DND-41 (cell line): ENCODE data around the gene PSD2.

Experiments
- ATAC-seq: fragments of 200-7000 bp; cut with Tn5 transposase; 3 replicates; pipeline ENCODE4 v1.9.1; 2021; ENCODE audit warnings: low read depth; ENCODE audit not compliant: insufficient read depth
- DNase-seq: peaks from one replicate; pipeline ENCODE4 v3.0.0-alpha.2; 2020
- H2AFZ ChIP-seq: 2 replicates; pipeline ENCODE4 v1.6.0; 2012; ENCODE audit warnings: low read depth, low read length
- H3K27ac ChIP-seq: 2 replicates; pipeline ENCODE4 v1.5.1; 2012; ENCODE audit warnings: low read length, inconsistent platforms
- H3K27me3 ChIP-seq: fragments of 200-600 bp; sonication (generic); 2 replicates; pipeline ENCODE4 v1.6.0; 2012; ENCODE audit warnings: low read length, mild to moderate bottlenecking, inconsistent platforms; ENCODE audit not compliant: insufficient read depth, poor library complexity
- H3K36me3 ChIP-seq: 2 replicates; pipeline ENCODE4 v1.5.1; 2012; ENCODE audit warnings: low read length, inconsistent platforms; ENCODE audit not compliant: insufficient read depth
- H3K4me1 ChIP-seq: 2 replicates; pipeline ENCODE4 v1.5.1; 2012; ENCODE audit warnings: mild to moderate bottlenecking, low read length; ENCODE audit not compliant: insufficient read depth
- H3K4me2 ChIP-seq: 2 replicates; pipeline ENCODE4 v1.6.0; 2012; ENCODE audit warnings: mild to moderate bottlenecking, moderate library complexity, low read length, inconsistent platforms; ENCODE audit not compliant: insufficient read depth
- H3K4me3 ChIP-seq, 2 experiments: fragments of 200-600 bp in 1 of 2; shearing (Covaris generic) in 1 of 2; 2 replicates each; pipeline ENCODE4 v1.5.1; 2012 to 2016; ENCODE audit warnings: inconsistent platforms in 2 of 2, low read length in 2 of 2, mild to moderate bottlenecking in 2 of 2, low read depth in 1 of 2, moderate library complexity in 1 of 2
- H3K79me2 ChIP-seq: 2 replicates; pipeline ENCODE4 v1.6.0; 2012; ENCODE audit warnings: low read length, inconsistent platforms; ENCODE audit not compliant: insufficient read depth
- H3K9ac ChIP-seq: 2 replicates; pipeline ENCODE4 v1.6.0; 2012; ENCODE audit warnings: low read depth, mild to moderate bottlenecking, inconsistent platforms, low read length, moderate library complexity
- H3K9me3 ChIP-seq: 2 replicates; pipeline ENCODE4 v1.5.1; 2012; ENCODE audit warnings: low read length, moderate library complexity, mild to moderate bottlenecking, inconsistent platforms; ENCODE audit not compliant: insufficient read depth, severe bottlenecking
- H4K20me1 ChIP-seq: 2 replicates; pipeline ENCODE4 v1.6.0; 2012; ENCODE audit warnings: low read length; ENCODE audit not compliant: insufficient read depth
- CTCF ChIP-seq: IDR thresholded peaks from 2 replicates; pipeline ENCODE4 v1.5.1; 2012; ENCODE audit warnings: borderline replicate concordance, low read length, moderate library complexity, mild to moderate bottlenecking; ENCODE audit not compliant: poor library complexity, severe bottlenecking; ENCODE audit errors: extremely low read depth
- EZH2 ChIP-seq: IDR thresholded peaks from 3 replicates; pipeline ENCODE4 v1.6.1; 2012; ENCODE audit warnings: borderline replicate concordance, low read depth, mild to moderate bottlenecking, moderate library complexity, low read length, inconsistent platforms; ENCODE audit not compliant: severe bottlenecking

PSD2 gene

GRCh38 chr5:139794067-139794846 lies 1.4 kb upstream of the PSD2 start:
- H3K36me3 ChIP-seq = no peaks in the 10 kb centered on the region
- H4K20me1 ChIP-seq = no peaks in the 10 kb centered on the region; the same call in 1 of the 2 replicates
- H3K4me1 ChIP-seq = no peaks in the 10 kb centered on the region
- H2AFZ ChIP-seq = no peak overlapping the region
- DNase-seq (no peak), ATAC-seq (no peak)
- H3K4me3 ChIP-seq = no peak overlapping the region
- no peaks in the 10 kb centered on the region for H3K79me2 ChIP-seq
- no peaks in the 10 kb centered on the region for H3K9me3 ChIP-seq
- H3K27me3 ChIP-seq = no peaks in the 10 kb centered on the region
- H3K27ac ChIP-seq = no peak overlapping the region
- no peak overlapping the region for H3K4me2 ChIP-seq
- no peak overlapping the region for H3K9ac ChIP-seq
- TF ChIP-seq CTCF (no peak), EZH2 (no peak)

GRCh38 chr5:139796061-139796806 lies 626 bp downstream of the PSD2 start:
- ATAC-seq = no peak
- Histone ChIP-seq H3K79me2 (no peaks in the 10 kb centered on the region), H3K36me3 (no peaks in the 10 kb centered on the region), H4K20me1 (no peaks in the 10 kb centered on the region; the same call in 1 of the 2 replicates), H3K4me2 (no peak overlapping the region), H2AFZ (no peak overlapping the region), H3K27me3 (peaks cover 7% of the 10 kb centered on the region), H3K9me3 (no peaks in the 10 kb centered on the region), H3K4me3 (no peak overlapping the region), H3K9ac (no peak overlapping the region), H3K4me1 (no peaks in the 10 kb centered on the region), H3K27ac (no peak overlapping the region)
- TF ChIP-seq CTCF (no peak), EZH2 (no peak)
- DNase-seq = no peak

- Histone ChIP-seq H3K27ac (no peak overlapping the region), H4K20me1 (peaks cover 4% of the 10 kb centered on the region; the same call in 1 of the 2 replicates), H3K4me3 (no peak overlapping the region), H2AFZ (no peak overlapping the region), H3K36me3 (no peaks in the 10 kb centered on the region), H3K4me1 (no peaks in the 10 kb centered on the region), H3K27me3 (peaks cover 7% of the 10 kb centered on the region), H3K9me3 (no peaks in the 10 kb centered on the region), H3K79me2 (no peaks in the 10 kb centered on the region), H3K4me2 (no peak overlapping the region), H3K9ac (no peak overlapping the region)
- DNase-seq (no peak), ATAC-seq (no peak)
- TF ChIP-seq CTCF (no peak), EZH2 (no peak)
These were observed 1.7 kb downstream of the PSD2 start for GRCh38 chr5:139797335-139797734.
